Measurements from ENCODE around the gene THAP10.

The THAP10 gene

GRCh38 chr15:70880781-70881180 is 11.5 kb downstream of the THAP10 start:
- no peak for TF ChIP-seq CTCF (IDR thresholded peaks at IDR 0.05; ENCODE audit: control extremely low read depth, extremely low read depth, low read depth, missing control alignments)
- POLR2A ChIA-PET: no interaction called here
- no peak for DNase-seq (ENCODE audit: extremely low spot score)
- CTCF ChIA-PET: interaction anchor here (1.0 to 2.4 kb wide), 2 partner anchors 12 to 56 kb away, joined by 3 to 7 read pairs; no protein-coding TSS in a partner anchor

GRCh38 chr15:70879401-70879800 is 12.8 kb downstream of the THAP10 start:
- POLR2A ChIA-PET: no interaction called here
- DNase-seq (ENCODE audit: extremely low spot score): no peak
- TF ChIP-seq CTCF (IDR thresholded peaks at IDR 0.05; ENCODE audit: control extremely low read depth, extremely low read depth, low read depth, missing control alignments): no peak
- CTCF ChIA-PET: interaction anchor here (1.3 kb wide), 1 partner anchor 55 kb away, joined by 4 read pairs; no protein-coding TSS in a partner anchor

- no peak for DNase-seq (ENCODE audit: extremely low spot score)
- TF ChIP-seq CTCF (IDR thresholded peaks at IDR 0.05; ENCODE audit: control extremely low read depth, extremely low read depth, low read depth, missing control alignments): no peak
- ChIA-PET POLR2A (no interaction called here), CTCF (no interaction called here)
Observed at GRCh38 chr15:70876683-70877082, 15.6 kb downstream of the THAP10 start.

GRCh38 chr15:70876011-70876410 is 16.2 kb downstream of the THAP10 start:
- TF ChIP-seq CTCF (IDR thresholded peaks at IDR 0.05; ENCODE audit: control extremely low read depth, extremely low read depth, low read depth, missing control alignments): no peak
- ChIA-PET POLR2A (no interaction called here), CTCF (no interaction called here)
- DNase-seq (ENCODE audit: extremely low spot score): no peak

GRCh38 chr15:70875001-70875782 is 17.0 kb downstream of the THAP10 start:
- CTCF ChIA-PET: interaction anchor here (0.8 to 1.4 kb wide), 4 partner anchors 9 to 23 kb away, joined by 3 to 5 read pairs (median 4); no protein-coding TSS in a partner anchor

More at GRCh38 chr15:70875001-70875782, 17.0 kb downstream of the THAP10 start:
- peak; percentile 36 for TF ChIP-seq CTCF (IDR thresholded peaks at IDR 0.05; ENCODE audit: control extremely low read depth, extremely low read depth, low read depth, missing control alignments)
- POLR2A ChIA-PET: no interaction called here
- no peak for DNase-seq (ENCODE audit: extremely low spot score)
